ENCODE results near the gene IL22RA1.
A peak's percentile ranks its signal among the peaks of the same experiment; 100 is the strongest.

Gene IL22RA1

GRCh38 chr1:24155011-24155782 is 12.3 kb upstream of the IL22RA1 start:
- peak; percentile 43 for DNase-seq (ENCODE audit: extremely low read depth, insufficient read length)
- TF ChIP-seq CTCF (IDR thresholded peaks at IDR 0.05; ENCODE audit: insufficient read depth, low read length, poor library complexity, severe bottlenecking) = peak; percentile 27
- Histone ChIP-seq H3K4me3 (replicated peaks; ENCODE audit: low read depth, low read length) (no peak overlapping the region), H3K27me3 (replicated peaks; ENCODE audit: control insufficient read depth, insufficient read depth, low read length) (no peaks in the 10 kb centered on the region), H3K36me3 (ENCODE audit: control insufficient read depth, insufficient read depth, low read length) (peaks cover 20% of the 10 kb centered on the region)

GRCh38 chr1:24154215-24154614 is 11.3 kb upstream of the IL22RA1 start:
- Histone ChIP-seq H3K36me3 (ENCODE audit: control insufficient read depth, insufficient read depth, low read length) (peaks cover 17% of the 10 kb centered on the region), H3K27me3 (replicated peaks; ENCODE audit: control insufficient read depth, insufficient read depth, low read length) (no peaks in the 10 kb centered on the region), H3K4me3 (replicated peaks; ENCODE audit: low read depth, low read length) (no peak overlapping the region)
- DNase-seq (ENCODE audit: extremely low read depth, insufficient read length) = no peak
- no peak for TF ChIP-seq CTCF (IDR thresholded peaks at IDR 0.05; ENCODE audit: insufficient read depth, low read length, poor library complexity, severe bottlenecking)

- H3K4me3 ChIP-seq (replicated peaks; ENCODE audit: low read depth, low read length) = no peak overlapping the region
These were observed 9.9 kb upstream of the IL22RA1 start for GRCh38 chr1:24152631-24153494.

DNA sequence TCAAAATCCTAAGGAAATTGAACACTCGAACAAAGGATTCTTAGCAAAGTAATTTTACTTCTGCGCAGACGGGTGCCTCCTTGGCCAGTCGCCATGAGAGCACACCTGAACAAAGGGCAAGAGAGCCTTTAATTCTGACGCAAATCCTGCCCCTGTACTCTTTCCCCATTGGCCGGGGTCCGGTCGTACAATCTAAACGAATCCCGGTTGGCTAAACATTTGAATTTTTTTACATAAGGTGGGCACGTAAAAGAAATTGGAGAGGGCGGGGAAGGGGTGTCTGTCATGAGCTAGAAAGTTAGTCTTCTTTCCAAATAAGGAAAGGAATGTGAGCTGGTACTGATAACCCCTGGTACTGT is 8.2 kb upstream of the IL22RA1 start:
- no peak overlapping the region for H3K4me3 ChIP-seq (replicated peaks; ENCODE audit: low read depth, low read length)
- peaks cover 2% of the 10 kb centered on the region for H3K36me3 ChIP-seq (ENCODE audit: control insufficient read depth, insufficient read depth, low read length)
- TF ChIP-seq CTCF (IDR thresholded peaks at IDR 0.05; ENCODE audit: insufficient read depth, low read length, poor library complexity, severe bottlenecking) = no peak
- no peaks in the 10 kb centered on the region; the same call in none of the 2 replicates for H3K27me3 ChIP-seq (replicated peaks; ENCODE audit: control insufficient read depth, insufficient read depth, low read length)
- DNase-seq (ENCODE audit: extremely low read depth, insufficient read length) = no peak

More at GRCh38 chr1:24152631-24153494, 9.9 kb upstream of the IL22RA1 start:
- no peaks in the 10 kb centered on the region; the same call in none of the 2 replicates for H3K27me3 ChIP-seq (replicated peaks; ENCODE audit: control insufficient read depth, insufficient read depth, low read length)
- TF ChIP-seq CTCF (IDR thresholded peaks at IDR 0.05; ENCODE audit: insufficient read depth, low read length, poor library complexity, severe bottlenecking) = peak; percentile 1
- peaks cover 13% of the 10 kb centered on the region for H3K36me3 ChIP-seq (ENCODE audit: control insufficient read depth, insufficient read depth, low read length)
- DNase-seq (ENCODE audit: extremely low read depth, insufficient read length) = no peak

GRCh38 chr1:24150234-24151174 is 7.6 kb upstream of the IL22RA1 start:
- peak; percentile 79 for DNase-seq (ENCODE audit: extremely low read depth, insufficient read length)
- peak; percentile 95 for TF ChIP-seq CTCF (IDR thresholded peaks at IDR 0.05; ENCODE audit: insufficient read depth, low read length, poor library complexity, severe bottlenecking)
- Histone ChIP-seq H3K4me3 (replicated peaks; ENCODE audit: low read depth, low read length) (peak overlapping the region; percentile 8; the same call in 1 of the 2 replicates), H3K36me3 (ENCODE audit: control insufficient read depth, insufficient read depth, low read length) (no peaks in the 10 kb centered on the region), H3K27me3 (replicated peaks; ENCODE audit: control insufficient read depth, insufficient read depth, low read length) (no peaks in the 10 kb centered on the region; the same call in none of the 2 replicates)
